GM23248 (cell line): ENCODE results near the gene SPATA6. TPM values are rescaled to one million over a fixed set of nuclear protein-coding genes. Genes with fewer than 3 reads are reported as not detected.

Source experiments
- DNase-seq: peaks from one replicate; pipeline ENCODE4 v3.0.0-alpha.2; 2015
- H2AFZ ChIP-seq: fragments of 200-600 bp; sonication (generic); 2 replicates; pipeline ENCODE4 v1.6.1; 2016; ENCODE audit warnings: antibody characterized with exemption
- H3F3A ChIP-seq: fragments of 200-600 bp; sonication (generic); 2 replicates; pipeline ENCODE4 v1.6.1; 2016; ENCODE audit warnings: mild to moderate bottlenecking, antibody characterized with exemption, mixed run types; ENCODE audit not compliant: insufficient read depth
- H3K27ac ChIP-seq: fragments of 200-600 bp; sonication (generic); 2 replicates; pipeline ENCODE4 v1.5.1; 2016; ENCODE audit warnings: mild to moderate bottlenecking
- H3K27me3 ChIP-seq: fragments of 200-600 bp; sonication (generic); replicated peaks from 2 replicates; pipeline ENCODE4 v1.6.1; 2016; ENCODE audit warnings: mild to moderate bottlenecking; ENCODE audit not compliant: insufficient read depth
- H3K36me3 ChIP-seq: fragments of 200-600 bp; sonication (generic); 2 replicates; pipeline ENCODE4 v1.6.1; 2016; ENCODE audit warnings: low read depth, mild to moderate bottlenecking
- H3K4me1 ChIP-seq: fragments of 200-600 bp; sonication (generic); 2 replicates; pipeline ENCODE4 v1.6.1; 2016; ENCODE audit warnings: mild to moderate bottlenecking; ENCODE audit not compliant: insufficient read depth
- H3K4me2 ChIP-seq: fragments of 200-600 bp; sonication (generic); one replicate; pipeline ENCODE4 v1.6.1; 2016; ENCODE audit warnings: mild to moderate bottlenecking; ENCODE audit not compliant: unreplicated experiment
- H3K4me3 ChIP-seq: fragments of 200-600 bp; sonication (generic); 2 replicates; pipeline ENCODE4 v1.5.1; 2016; ENCODE audit warnings: mild to moderate bottlenecking
- H3K79me2 ChIP-seq: fragments of 200-600 bp; sonication (generic); 2 replicates; pipeline ENCODE4 v1.6.1; 2016; ENCODE audit warnings: mild to moderate bottlenecking; ENCODE audit not compliant: insufficient read depth
- H3K9ac ChIP-seq: fragments of 200-600 bp; sonication (generic); 2 replicates; pipeline ENCODE4 v1.6.1; 2016; ENCODE audit warnings: mild to moderate bottlenecking
- H3K9me2 ChIP-seq: fragments of 200-600 bp; sonication (generic); 2 replicates; pipeline ENCODE4 v1.6.1; 2016; ENCODE audit warnings: mixed run types, mild to moderate bottlenecking, moderate library complexity; ENCODE audit not compliant: insufficient read depth
- H3K9me3 ChIP-seq: fragments of 200-600 bp; sonication (generic); one replicate; pipeline ENCODE4 v1.6.1; 2017; ENCODE audit warnings: low read depth
- H4K20me1 ChIP-seq: fragments of 200-600 bp; sonication (generic); 2 replicates; pipeline ENCODE4 v1.6.0; 2016; ENCODE audit not compliant: insufficient read depth
- EZH2 ChIP-seq: fragments of 200-600 bp; sonication (generic); IDR thresholded peaks from 2 replicates; pipeline ENCODE4 v1.6.1; 2018; ENCODE audit warnings: antibody characterized with exemption, mild to moderate bottlenecking; ENCODE audit not compliant: insufficient read depth, poor library complexity, severe bottlenecking
- EZH2phosphoT487 ChIP-seq: fragments of 200-600 bp; sonication (generic); IDR thresholded peaks from 2 replicates; pipeline ENCODE4 v1.6.1; 2018; ENCODE audit warnings: antibody characterized with exemption, moderate library complexity, mild to moderate bottlenecking, low read depth; ENCODE audit not compliant: insufficient read depth
- WGBS, 2 experiments: methylation state at CpG; one replicate each; pipeline ENCODE4 v1.1.6; 2015 to 2017; ENCODE audit warnings: low lambda C conversion rate in 2 of 2, low coverage in 1 of 2; ENCODE audit errors: missing lambda C conversion rate in 2 of 2; 5-methylcytosine and 5-hydroxymethylcytosine counted together
- in situ Hi-C: fragments of 300-500 bp; cut with MboI; formaldehyde crosslinking; loops from 2 replicates; pipeline ENCODE4 v1.15.0; 2020
- polyA plus RNA-seq: library from polyadenylated mRNA; unstranded; fragments of >200 nt; fragmentation: Nextera tagmentation; extraction: Ambion mirVana; gene quantifications from 2 replicates; pipeline ENCODE4 v1.2.1, GENCODE V29; 2016
- total RNA-seq: library from RNA; depleted of rRNA; stranded (reverse); fragments of >200 nt; shearing (Covaris generic); gene quantifications from 2 replicates; pipeline ENCODE4 v1.2.3, GENCODE V29; 2014

SPATA6 gene
- total and polyA plus RNA-seq, 2 experiments from 2014 or later: 1.4 to 5.1 TPM

- no peak overlapping the region for H3K9ac ChIP-seq
- H3K27ac ChIP-seq: no peak overlapping the region
- no peaks in the 10 kb centered on the region for H3K9me2 ChIP-seq
- H3K27me3 ChIP-seq: no peaks in the 10 kb centered on the region
- H2AFZ ChIP-seq: no peak overlapping the region
- in situ Hi-C loops: no loop called here
- DNase-seq: no peak
- 57 to 63% methylated on average over 4 of the region's 4 CpGs for WGBS, 2 experiments
- no peak overlapping the region for H3K4me2 ChIP-seq
- H3F3A ChIP-seq: no peaks in the 10 kb centered on the region
- H3K4me3 ChIP-seq: no peak overlapping the region
- TF ChIP-seq EZH2 (no peak), EZH2phosphoT487 (no peak)
- H3K4me1 ChIP-seq: no peaks in the 10 kb centered on the region
- peaks cover 7% of the 10 kb centered on the region for H3K9me3 ChIP-seq
- no peaks in the 10 kb centered on the region for H3K79me2 ChIP-seq
- H3K36me3 ChIP-seq: no peaks in the 10 kb centered on the region
- H4K20me1 ChIP-seq: no peaks in the 10 kb centered on the region
These were observed 127.6 kb downstream of the SPATA6 start for GRCh38 chr1:48344373-48344772.

GRCh38 chr1:48341221-48341620 is 130.8 kb downstream of the SPATA6 start:
- WGBS, 2 experiments: 66 to 68% methylated on average over 3 of the region's 3 CpGs
- no peaks in the 10 kb centered on the region for H3K79me2 ChIP-seq
- no peaks in the 10 kb centered on the region for H3K4me1 ChIP-seq
- H3K9me2 ChIP-seq: no peaks in the 10 kb centered on the region
- no peaks in the 10 kb centered on the region for H3K27me3 ChIP-seq
- H4K20me1 ChIP-seq: no peaks in the 10 kb centered on the region
- H3K9me3 ChIP-seq: peaks cover 7% of the 10 kb centered on the region
- no peak overlapping the region for H2AFZ ChIP-seq
- no peak overlapping the region for H3K9ac ChIP-seq
- peak; percentile 36 for DNase-seq
- no peaks in the 10 kb centered on the region for H3K36me3 ChIP-seq
- H3K4me3 ChIP-seq: no peak overlapping the region
- H3K4me2 ChIP-seq: no peak overlapping the region
- in situ Hi-C loops: no loop called here
- no peaks in the 10 kb centered on the region for H3F3A ChIP-seq
- no peak for TF ChIP-seq EZH2phosphoT487
- no peak for TF ChIP-seq EZH2
- no peak overlapping the region for H3K27ac ChIP-seq

GRCh38 chr1:48338257-48338656 is 133.7 kb downstream of the SPATA6 start:
- H3K4me3 ChIP-seq: no peak overlapping the region
- H3K9me2 ChIP-seq: no peaks in the 10 kb centered on the region
- WGBS, 2 experiments: 71 to 73% methylated on average over 4 of the region's 4 CpGs
- no peaks in the 10 kb centered on the region for H3F3A ChIP-seq
- H3K9ac ChIP-seq: no peak overlapping the region
- in situ Hi-C loops: no loop called here
- no peak overlapping the region for H2AFZ ChIP-seq
- no peak for DNase-seq
- TF ChIP-seq EZH2phosphoT487 (no peak), EZH2 (no peak)
- H3K4me1 ChIP-seq: no peaks in the 10 kb centered on the region
- H4K20me1 ChIP-seq: no peaks in the 10 kb centered on the region
- H3K9me3 ChIP-seq: no peaks in the 10 kb centered on the region
- no peak overlapping the region for H3K4me2 ChIP-seq
- H3K36me3 ChIP-seq: no peaks in the 10 kb centered on the region
- no peaks in the 10 kb centered on the region for H3K79me2 ChIP-seq
- H3K27ac ChIP-seq: no peak overlapping the region
- H3K27me3 ChIP-seq: no peaks in the 10 kb centered on the region

- no peak overlapping the region for H3K9ac ChIP-seq
- H3K36me3 ChIP-seq: no peaks in the 10 kb centered on the region
- H2AFZ ChIP-seq: no peak overlapping the region
- no peak overlapping the region for H3K4me2 ChIP-seq
- no peak for DNase-seq
- H4K20me1 ChIP-seq: no peaks in the 10 kb centered on the region
- H3K27me3 ChIP-seq: no peaks in the 10 kb centered on the region
- no peaks in the 10 kb centered on the region for H3K9me3 ChIP-seq
- no peak for TF ChIP-seq EZH2
- TF ChIP-seq EZH2phosphoT487: no peak
- H3K4me1 ChIP-seq: no peaks in the 10 kb centered on the region
- WGBS, 2 experiments: 37 to 40% methylated on average over 2 of the region's 2 CpGs
- H3K9me2 ChIP-seq: no peaks in the 10 kb centered on the region
- H3K27ac ChIP-seq: no peak overlapping the region
- in situ Hi-C loops: no loop called here
- no peaks in the 10 kb centered on the region for H3K79me2 ChIP-seq
- H3K4me3 ChIP-seq: no peak overlapping the region
- H3F3A ChIP-seq: no peaks in the 10 kb centered on the region
These were observed 138.7 kb downstream of the SPATA6 start for GRCh38 chr1:48333316-48333715.

GRCh38 chr1:48332115-48332514 is 139.9 kb downstream of the SPATA6 start:
- no peak overlapping the region for H3K9ac ChIP-seq
- 60 to 80% methylated on average over 2 of the region's 2 CpGs for WGBS, 2 experiments
- H2AFZ ChIP-seq: no peak overlapping the region
- TF ChIP-seq EZH2phosphoT487 (no peak), EZH2 (no peak)
- no peak overlapping the region for H3K27ac ChIP-seq
- no peaks in the 10 kb centered on the region for H4K20me1 ChIP-seq
- H3K9me3 ChIP-seq: no peaks in the 10 kb centered on the region
- DNase-seq: no peak
- H3K36me3 ChIP-seq: no peaks in the 10 kb centered on the region
- H3K4me2 ChIP-seq: no peak overlapping the region
- no peaks in the 10 kb centered on the region for H3K4me1 ChIP-seq
- no peaks in the 10 kb centered on the region for H3K27me3 ChIP-seq
- in situ Hi-C loops: no loop called here
- H3K4me3 ChIP-seq: no peak overlapping the region
- no peaks in the 10 kb centered on the region for H3F3A ChIP-seq
- no peaks in the 10 kb centered on the region for H3K9me2 ChIP-seq
- no peaks in the 10 kb centered on the region for H3K79me2 ChIP-seq
